HG03442 (cell line): Measurements from ENCODE around the gene KCNJ6.

Experiments used
- ATAC-seq: cut with Tn5 transposase; IDR thresholded peaks from one replicate; pipeline ENCODE4 v1.9.1; 2021; ENCODE audit warnings: mild to moderate bottlenecking, moderate library complexity; ENCODE audit not compliant: unreplicated experiment

KCNJ6 gene

DNA sequence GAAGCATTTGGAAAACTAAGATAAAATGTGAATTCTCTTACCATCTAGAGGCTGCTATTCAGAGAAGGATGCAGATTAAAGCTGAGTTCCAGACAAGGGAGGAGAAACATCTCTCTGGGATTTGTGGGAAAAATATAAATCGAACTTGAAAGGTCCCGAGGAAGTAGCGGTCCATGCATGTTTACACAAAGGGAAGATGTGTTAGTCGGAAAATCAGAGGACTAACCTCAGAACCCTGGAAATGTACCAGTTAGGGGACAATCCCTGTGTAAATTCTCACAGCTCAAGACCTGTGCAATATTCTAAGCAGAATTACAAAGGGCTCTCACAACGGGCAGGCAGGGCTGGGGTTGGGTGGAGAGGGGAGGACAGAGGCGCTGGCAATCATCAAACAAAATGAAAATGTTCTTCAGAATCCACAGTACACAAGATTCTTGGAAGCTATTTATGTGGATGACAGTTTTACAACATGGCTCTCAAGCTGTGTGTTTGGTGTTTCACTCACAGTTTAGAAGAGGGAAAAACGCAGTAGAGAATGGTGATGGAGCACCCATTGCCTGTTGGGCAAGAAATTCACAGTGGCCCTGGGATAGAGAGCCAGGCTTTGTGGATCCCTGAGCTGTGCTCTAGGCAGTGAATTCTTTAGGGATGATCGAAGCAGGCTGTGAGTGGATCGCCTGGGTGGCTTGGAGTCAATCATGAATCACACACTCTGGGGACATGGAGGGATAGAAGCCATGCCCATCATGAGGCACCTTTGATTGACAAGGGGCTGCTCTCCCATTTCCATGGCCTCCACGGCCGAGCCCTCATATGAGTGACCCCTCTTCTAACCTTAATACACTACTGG lies 47.6 kb downstream of the KCNJ6 start:
- ATAC-seq, result no peak

- ATAC-seq, result peak; percentile 71
These were observed 50.2 kb downstream of the KCNJ6 start for GRCh38 chr21:37866027-37866426.

DNA sequence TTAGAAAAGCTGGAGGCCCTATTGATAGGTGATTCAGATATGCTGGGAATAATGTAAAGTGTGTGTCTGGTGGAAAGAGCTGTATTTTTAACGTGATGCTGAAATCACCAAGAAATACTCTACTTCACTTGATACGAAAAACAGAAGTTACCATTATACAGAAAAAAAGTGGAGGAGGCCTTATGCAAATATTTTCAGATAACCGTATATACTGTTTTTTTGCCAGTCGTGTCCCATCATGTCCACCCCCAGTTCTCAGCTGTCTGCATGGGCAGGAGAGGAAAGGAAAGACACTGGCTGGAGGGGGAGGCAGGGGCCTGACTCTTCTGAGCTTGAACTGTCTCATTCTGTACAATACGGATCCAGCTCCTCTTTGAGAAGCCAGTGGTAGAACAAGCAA lies 51.1 kb downstream of the KCNJ6 start:
- no peak for ATAC-seq

DNA sequence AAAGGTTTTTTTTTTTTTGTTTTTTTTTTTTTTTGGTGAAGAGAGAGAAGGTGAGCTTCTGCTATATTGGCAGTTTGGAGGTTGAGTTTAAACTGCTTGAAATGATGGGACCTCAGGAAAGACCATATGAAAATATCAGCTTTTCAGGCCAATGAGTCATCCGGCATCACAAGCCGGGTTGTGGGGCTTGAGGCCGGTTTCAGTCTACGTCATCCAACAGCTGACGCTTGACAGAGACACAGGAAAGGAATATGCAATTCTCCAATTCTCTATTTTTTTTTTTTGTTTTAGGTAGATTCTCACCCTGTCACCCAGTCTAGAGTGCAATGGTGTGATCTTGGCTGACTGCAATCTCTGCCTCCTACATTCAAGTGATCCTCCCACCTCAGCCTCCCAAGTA lies 52.4 kb downstream of the KCNJ6 start:
- no peak for ATAC-seq

DNA sequence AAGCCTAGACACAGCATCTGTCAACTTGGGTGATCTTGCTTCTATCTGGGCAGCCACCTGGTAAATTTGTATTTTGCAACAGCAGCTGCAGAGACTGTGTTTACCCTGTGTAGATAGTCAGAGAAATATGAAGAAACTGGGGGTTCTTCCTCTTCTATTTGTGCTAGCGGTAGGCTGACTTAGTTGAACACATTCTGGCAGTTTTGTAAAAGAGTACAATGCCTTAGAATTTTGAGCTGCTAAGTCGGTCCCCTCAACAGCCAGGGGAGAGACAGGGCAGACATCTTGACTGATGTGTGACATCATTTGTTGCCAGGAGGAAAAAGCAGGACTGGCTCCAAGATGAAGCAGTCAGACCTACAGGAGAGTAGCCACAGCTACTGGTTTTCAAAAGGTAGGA lies 53.7 kb downstream of the KCNJ6 start:
- ATAC-seq, result peak; percentile 47

GRCh38 chr21:37861561-37861960 lies 54.7 kb downstream of the KCNJ6 start:
- no peak for ATAC-seq

GRCh38 chr21:37860416-37860815 lies 55.8 kb downstream of the KCNJ6 start:
- no peak for ATAC-seq

DNA sequence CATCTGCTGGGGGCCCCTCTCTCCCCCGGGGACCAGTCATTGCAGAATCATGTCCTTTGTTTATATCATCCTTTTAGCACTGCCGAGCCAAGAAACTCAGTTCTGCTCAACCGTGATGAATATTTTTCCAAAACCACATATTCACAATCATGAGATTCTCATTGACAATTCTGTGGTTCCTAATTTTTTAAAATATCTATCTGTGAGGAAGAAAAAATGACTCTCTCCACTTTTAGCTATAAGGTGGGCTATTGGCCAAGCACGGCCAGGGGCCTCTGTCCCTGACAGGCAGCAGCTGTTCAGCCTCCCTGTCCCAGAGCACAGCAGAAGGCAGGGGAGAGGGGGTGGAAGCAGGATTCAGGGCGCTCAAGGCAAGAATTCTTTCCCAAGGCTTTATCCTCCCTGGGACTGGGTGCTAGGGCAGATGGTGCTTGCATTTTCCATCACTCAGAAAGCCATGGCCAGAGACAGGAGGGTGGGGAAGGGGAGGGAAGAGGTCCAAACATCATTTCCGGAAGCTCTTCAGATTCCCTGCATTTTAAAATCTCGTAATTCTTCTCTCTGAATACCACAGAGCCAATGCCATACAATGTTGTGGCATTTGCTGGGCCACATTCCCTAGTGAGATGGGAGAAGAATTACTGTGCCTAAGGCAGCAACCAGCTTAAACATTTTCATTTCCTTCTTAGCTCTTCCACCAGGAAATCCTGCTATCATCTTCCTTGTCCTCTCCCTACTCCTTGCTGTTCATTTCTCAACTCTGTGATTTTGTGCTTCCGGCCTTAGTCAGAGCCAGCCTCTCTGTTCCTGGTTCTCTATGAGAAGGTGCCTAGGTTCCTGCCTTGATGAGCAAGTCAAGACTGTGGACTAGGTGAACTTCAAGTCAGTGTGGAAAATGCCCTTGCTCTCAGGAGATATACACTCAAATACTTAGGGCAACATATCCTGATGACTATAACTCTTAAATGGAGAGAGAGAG lies 60.3 kb downstream of the KCNJ6 start:
- no peak for ATAC-seq

DNA sequence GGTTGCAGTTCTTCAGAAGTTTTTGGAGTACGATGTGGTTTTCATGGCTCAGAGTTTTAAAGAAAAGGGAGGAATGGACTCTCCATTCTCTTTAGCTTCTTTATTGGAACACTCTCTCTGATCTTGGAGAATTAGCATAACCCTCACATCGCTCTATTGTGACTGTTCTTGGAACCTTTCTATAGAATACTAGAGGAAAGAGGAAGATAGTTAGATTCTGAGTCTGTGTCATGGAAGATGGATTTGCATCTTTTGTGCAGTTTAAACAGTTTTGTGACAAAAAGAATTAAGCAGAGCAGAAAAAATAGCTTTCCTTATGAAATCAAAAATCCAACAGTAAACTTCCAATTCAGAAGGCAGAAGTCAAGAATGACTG lies 61.0 kb downstream of the KCNJ6 start:
- no peak for ATAC-seq

DNA sequence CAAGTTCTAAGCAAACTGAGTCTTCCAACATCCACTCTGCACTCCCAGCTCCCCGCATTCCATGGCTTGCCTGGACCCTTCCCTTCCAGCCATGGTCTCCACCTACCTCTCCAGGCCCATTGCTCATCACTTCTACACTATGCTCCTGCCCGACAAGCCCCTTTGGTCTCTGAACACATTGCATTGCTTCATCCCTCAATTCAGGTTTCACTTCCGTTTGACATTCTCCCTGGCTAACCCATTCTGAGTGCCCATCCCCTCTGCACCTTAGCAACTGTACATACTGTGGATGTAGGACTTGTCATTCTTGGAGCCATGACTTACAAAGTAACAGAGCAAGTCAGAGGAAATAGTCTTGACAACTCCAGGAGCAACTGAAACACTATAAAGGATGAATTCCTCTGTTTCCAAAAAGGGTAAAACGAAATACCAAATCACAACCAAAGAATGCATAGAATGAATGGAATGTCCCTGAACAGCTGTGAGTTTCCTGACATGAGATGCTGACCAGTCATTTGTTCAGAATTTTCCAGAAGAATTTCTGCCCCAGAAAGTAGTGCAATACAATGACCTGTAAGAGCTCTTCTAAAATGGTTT lies 66.7 kb downstream of the KCNJ6 start:
- ATAC-seq, result no peak

GRCh38 chr21:37848721-37849490 lies 67.4 kb downstream of the KCNJ6 start:
- no peak for ATAC-seq

- ATAC-seq, result no peak
These were observed 70.7 kb downstream of the KCNJ6 start for GRCh38 chr21:37845535-37845934.

GRCh38 chr21:37843191-37843590 lies 73.1 kb downstream of the KCNJ6 start:
- ATAC-seq, result no peak

DNA sequence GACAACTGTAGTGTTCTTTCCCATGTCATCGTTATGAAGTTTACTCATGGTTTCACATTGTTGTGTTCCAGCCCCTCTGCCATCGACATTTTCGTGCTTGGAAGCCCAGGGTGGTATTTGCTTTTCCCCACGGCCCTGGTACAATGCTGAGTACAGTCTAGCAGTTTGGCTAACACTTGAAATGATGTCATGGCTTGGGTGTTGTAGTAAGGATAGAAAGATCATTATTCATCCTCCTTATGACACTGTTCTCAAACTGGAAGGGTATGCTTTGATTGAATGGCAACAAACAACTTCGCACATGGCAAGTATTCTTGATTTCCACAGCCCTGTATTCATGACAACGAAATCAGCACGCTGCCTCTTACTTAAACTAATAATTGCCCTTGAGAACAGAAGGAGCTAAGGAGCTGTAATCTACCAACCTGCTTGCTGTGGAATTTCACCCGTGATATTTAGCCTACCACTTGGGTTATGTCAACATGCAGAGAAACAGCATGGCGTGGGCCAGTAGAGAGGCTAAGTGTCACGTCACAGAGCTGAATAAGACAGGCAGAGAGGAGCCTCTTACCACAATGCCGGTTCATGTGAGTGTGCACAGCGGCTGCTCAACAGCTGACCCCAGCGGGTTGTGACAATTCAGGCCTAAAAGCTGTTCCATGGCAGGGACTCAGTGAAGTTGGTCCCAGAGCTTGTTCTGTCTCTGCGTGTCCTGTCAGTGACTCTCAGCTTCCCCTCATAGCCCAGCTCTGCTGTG lies 73.9 kb downstream of the KCNJ6 start:
- no peak for ATAC-seq

- no peak for ATAC-seq
These were observed 78.9 kb downstream of the KCNJ6 start for GRCh38 chr21:37837381-37837780.

DNA sequence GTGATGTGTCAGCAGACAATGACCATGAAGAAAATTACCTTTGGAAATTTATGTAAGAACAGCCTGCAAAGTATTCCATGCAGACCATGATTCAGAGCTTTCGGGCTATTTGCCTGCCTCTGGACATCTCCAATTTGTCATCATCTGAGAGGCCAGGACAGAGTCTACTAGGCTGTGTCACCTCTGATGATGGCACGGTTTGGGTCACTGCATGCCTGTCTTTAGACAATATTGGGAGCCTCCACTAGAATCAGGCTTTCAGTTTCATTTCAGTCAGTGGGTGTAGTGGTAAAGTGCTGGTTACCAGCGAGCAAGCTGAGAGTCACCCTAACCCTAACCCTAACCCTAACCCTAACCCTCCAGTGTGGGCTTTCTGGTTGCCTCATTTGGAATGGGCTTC lies 80.8 kb downstream of the KCNJ6 start:
- ATAC-seq, result no peak

DNA sequence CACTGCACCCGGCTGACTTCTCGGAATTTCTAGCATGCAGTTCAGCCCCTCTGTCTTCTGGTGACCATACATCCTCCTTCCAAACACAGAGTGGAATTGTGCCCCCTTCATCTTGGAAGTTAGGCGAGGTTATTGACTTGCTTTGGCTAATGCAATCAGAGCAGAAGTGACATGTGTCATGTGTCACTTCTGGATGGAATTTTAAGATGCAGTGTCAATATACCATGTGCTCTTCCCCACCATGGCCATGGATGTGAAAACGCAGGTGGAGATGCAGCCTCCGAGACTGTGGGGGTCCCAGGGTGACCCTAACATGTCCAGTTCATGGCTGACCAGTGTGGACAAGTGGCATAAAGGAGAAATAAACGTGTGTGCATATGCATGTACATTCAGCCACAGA lies 83.0 kb downstream of the KCNJ6 start:
- ATAC-seq, result no peak

DNA sequence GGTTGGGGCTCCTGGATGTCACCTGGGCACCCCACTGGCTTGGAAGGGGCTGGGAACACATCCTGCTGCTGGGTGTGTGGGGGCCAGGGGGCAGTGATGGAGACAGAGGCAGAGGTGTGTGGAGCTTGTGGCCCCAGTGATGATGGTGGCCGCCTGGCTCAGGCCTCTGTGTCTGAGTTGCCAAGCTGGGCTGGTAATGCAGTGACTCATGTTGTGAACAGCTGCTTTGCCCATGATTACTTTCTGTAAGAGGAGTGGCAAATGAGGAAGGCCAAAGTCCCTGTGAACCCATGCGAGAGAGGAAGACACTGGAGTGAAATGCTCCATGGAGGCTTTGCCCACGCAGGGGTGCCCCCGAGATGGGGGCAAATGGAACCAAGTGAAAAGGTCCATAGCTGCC lies 86.8 kb downstream of the KCNJ6 start:
- ATAC-seq, result no peak

GRCh38 chr21:37828991-37829390 lies 87.3 kb downstream of the KCNJ6 start:
- ATAC-seq, result no peak

- no peak for ATAC-seq
These were observed 87.7 kb downstream of the KCNJ6 start for GRCh38 chr21:37828556-37828955.
